ENCODE measurements around the gene FILIP1. TPM values are rescaled to one million over a fixed set of nuclear protein-coding genes. Genes with fewer than 3 reads are reported as not detected.

Gene FILIP1
- total RNA-seq, 5 donors from 2014 or later (not counting 1 experiment from before 2014, with no cell fraction given) = 0.07 to 0.09 TPM; not detected in 3

DNA sequence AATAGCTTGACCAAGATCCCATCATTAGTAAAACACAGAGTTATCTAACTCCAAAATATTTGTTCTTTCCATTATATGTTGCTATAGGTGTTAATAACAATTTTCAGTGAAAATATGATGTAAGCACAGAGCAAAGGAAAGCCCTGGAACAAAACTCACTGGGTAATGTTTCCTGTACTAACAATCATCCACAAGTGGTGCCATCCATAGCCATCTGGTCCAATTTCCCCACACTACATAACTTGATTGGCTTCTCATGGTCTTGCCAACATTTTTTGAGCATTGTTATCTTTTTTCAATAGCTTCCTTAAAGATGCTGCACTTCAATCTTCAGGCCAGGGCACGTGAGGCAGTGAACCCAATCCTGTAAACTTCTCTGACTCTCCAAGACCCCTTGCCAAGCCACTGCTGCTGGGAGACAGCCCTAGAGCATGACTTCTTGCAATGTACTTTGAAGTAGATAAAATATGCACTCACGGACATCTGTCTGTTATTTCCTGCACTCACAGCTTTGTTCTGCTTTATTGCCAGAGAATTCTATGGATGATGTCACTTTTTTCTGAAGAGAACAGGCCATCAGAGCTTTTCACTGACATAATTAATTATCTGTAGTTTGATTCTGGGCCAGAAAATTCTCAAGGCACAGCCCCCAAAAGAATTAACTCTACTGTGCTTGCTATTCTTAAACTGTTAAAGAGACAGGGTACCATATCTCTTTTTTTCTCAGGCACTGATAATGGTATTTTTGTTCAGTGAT, 111.5 kb downstream of the FILIP1 start:
- DNase-seq = no peak
- H3K4me1 ChIP-seq (ENCODE audit: control insufficient read depth in 1 of 2, extremely low read depth in 1 of 2, insufficient read depth in 2 of 2, low read length in 2 of 2) = no peaks in the 10 kb centered on the region
- Mint-ChIP-seq H3K27me3 (peaks cover 0 to 10% of the 10 kb centered on the region in 2 donors), H3K4me1 (no peaks in the 10 kb centered on the region), H3K36me3 (no peaks in the 10 kb centered on the region), H3K4me3 (no peak overlapping the region), H3K9me3 (no peaks in the 10 kb centered on the region), H3K27ac (no peak overlapping the region)
- ATAC-seq (replicated peaks in 1 of 4) = no peak
- H3K36me3 ChIP-seq (ENCODE audit: control insufficient read depth in 2 of 2, extremely low read depth in 1 of 2, insufficient read depth in 1 of 2, low read length in 1 of 2) = no peaks in the 10 kb centered on the region
- no CpG with 5 or more reads among the region's 2 CpGs for WGBS (ENCODE audit: insufficient coverage)
- H3K27me3 ChIP-seq (replicated peaks in 1 of 2; ENCODE audit: control insufficient read depth in 2 of 2, extremely low read depth in 1 of 2, insufficient read depth in 2 of 2, low read length in 1 of 2) = no peaks in the 10 kb centered on the region
- H3K27ac ChIP-seq (ENCODE audit: low read length) = no peak overlapping the region
- ChIA-PET POLR2A (interaction anchor here in 1 of 2 donors (0.6 kb wide), 1 partner anchor 123 kb away, joined by 3 read pairs; no protein-coding TSS in a partner anchor), CTCF (no interaction called here)
- no peaks in the 10 kb centered on the region for H3K9me3 ChIP-seq
- H3K4me3 ChIP-seq (ENCODE audit: control insufficient read depth in 1 of 2, extremely low read depth in 1 of 2, low read length in 1 of 2) = no peak overlapping the region

DNA sequence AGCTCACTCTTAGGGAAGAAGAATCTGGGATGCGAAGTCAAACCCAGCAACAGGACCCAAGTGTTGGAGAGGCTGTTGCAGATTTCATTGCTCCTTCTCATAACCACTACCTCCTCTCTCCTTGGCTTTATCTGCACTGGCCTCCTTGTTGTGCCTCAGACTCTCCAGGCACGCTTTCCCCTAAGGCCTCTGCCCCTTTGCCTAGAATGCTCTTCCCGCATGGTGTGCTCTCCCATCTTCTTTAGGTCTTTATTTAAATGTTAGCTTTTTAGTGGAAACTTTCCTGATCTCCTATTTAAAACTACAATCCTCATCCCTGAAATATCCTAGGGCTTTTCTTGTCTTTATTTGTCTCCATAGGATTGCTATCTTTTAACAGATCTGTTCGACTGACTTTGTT, 114.1 kb downstream of the FILIP1 start:
- no peaks in the 10 kb centered on the region for H3K9me3 ChIP-seq
- H3K36me3 ChIP-seq (ENCODE audit: control insufficient read depth in 2 of 2, extremely low read depth in 1 of 2, insufficient read depth in 1 of 2, low read length in 1 of 2) = no peaks in the 10 kb centered on the region
- no peaks in the 10 kb centered on the region for H3K27me3 ChIP-seq (replicated peaks in 1 of 2; ENCODE audit: control insufficient read depth in 2 of 2, extremely low read depth in 1 of 2, insufficient read depth in 2 of 2, low read length in 1 of 2)
- no CpG with 5 or more reads among the region's 4 CpGs for WGBS (ENCODE audit: insufficient coverage)
- ChIA-PET POLR2A (no interaction called here), CTCF (no interaction called here)
- H3K9me3 Mint-ChIP-seq = no peaks in the 10 kb centered on the region
- H3K4me1 ChIP-seq (ENCODE audit: control insufficient read depth in 1 of 2, extremely low read depth in 1 of 2, insufficient read depth in 2 of 2, low read length in 2 of 2) = no peaks in the 10 kb centered on the region
- no peak overlapping the region for H3K27ac ChIP-seq (ENCODE audit: low read length)
- DNase-seq (no peak), ATAC-seq (replicated peaks in 1 of 4) (no peak)
- no peak overlapping the region for H3K4me3 Mint-ChIP-seq
- H3K27ac Mint-ChIP-seq = no peak overlapping the region
- H3K4me1 Mint-ChIP-seq = no peaks in the 10 kb centered on the region
- H3K36me3 Mint-ChIP-seq = no peaks in the 10 kb centered on the region
- peaks cover 2 to 10% of the 10 kb centered on the region in 2 donors for H3K27me3 Mint-ChIP-seq
- no peak overlapping the region for H3K4me3 ChIP-seq (ENCODE audit: control insufficient read depth in 1 of 2, extremely low read depth in 1 of 2, low read length in 1 of 2)

DNA sequence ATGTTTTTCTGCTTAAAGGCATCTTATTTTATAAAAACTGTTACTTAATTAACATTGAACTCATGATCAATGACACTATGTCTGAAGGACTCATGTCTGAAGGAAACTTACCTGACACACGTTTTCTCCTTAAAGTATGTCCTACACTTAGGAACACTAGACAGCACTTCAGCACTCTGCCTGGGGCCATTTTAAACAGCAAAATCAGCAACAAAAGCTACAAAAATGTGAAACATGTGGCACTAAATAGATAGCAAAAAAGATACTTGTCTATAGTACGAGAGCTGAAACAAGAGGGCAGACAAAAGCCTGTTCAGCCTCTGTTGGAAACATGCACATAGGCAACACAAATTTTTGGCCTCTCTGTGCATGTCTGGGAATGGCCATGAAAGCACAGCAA, 115.5 kb downstream of the FILIP1 start:
- ChIA-PET CTCF (no interaction called here), POLR2A (no interaction called here)
- Mint-ChIP-seq H3K4me3 (no peak overlapping the region), H3K4me1 (no peaks in the 10 kb centered on the region), H3K36me3 (no peaks in the 10 kb centered on the region), H3K9me3 (peaks cover 0 to under 1% (median 0%) of the 10 kb centered on the region in 3 donors), H3K27me3 (peaks cover 2 to 3% of the 10 kb centered on the region in 2 donors), H3K27ac (no peak overlapping the region)
- Histone ChIP-seq H3K36me3 (ENCODE audit: control insufficient read depth in 2 of 2, extremely low read depth in 1 of 2, insufficient read depth in 1 of 2, low read length in 1 of 2) (no peaks in the 10 kb centered on the region), H3K27me3 (replicated peaks in 1 of 2; ENCODE audit: control insufficient read depth in 2 of 2, extremely low read depth in 1 of 2, insufficient read depth in 2 of 2, low read length in 1 of 2) (no peaks in the 10 kb centered on the region), H3K27ac (ENCODE audit: low read length) (no peak overlapping the region), H3K9me3 (no peaks in the 10 kb centered on the region), H3K4me3 (ENCODE audit: control insufficient read depth in 1 of 2, extremely low read depth in 1 of 2, low read length in 1 of 2) (no peak overlapping the region), H3K4me1 (ENCODE audit: control insufficient read depth in 1 of 2, extremely low read depth in 1 of 2, insufficient read depth in 2 of 2, low read length in 2 of 2) (no peaks in the 10 kb centered on the region)
- ATAC-seq (replicated peaks in 1 of 4) = no peak
- 100% methylated on average over 1 of the region's 2 CpGs for WGBS (ENCODE audit: insufficient coverage)
- no peak for DNase-seq

DNA sequence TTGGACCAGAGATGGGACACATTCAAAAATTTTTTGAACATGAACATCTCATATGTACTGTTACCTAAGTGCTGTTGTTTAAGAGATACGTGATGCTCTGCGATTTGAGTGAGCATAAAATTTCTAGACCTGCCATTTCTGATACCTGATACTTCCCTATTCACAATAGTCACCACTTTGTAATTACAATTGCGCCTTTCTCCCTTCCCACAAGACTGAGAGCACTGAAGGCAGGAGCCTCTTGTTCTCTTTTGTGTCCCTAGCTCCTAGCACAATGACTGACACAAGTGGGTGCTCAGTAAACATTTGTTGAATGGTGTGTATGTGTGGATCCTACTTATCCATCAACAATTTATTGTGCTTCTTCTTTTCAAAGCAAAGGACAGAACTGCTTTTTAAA, 116.2 kb downstream of the FILIP1 start:
- ATAC-seq (replicated peaks in 1 of 4) (no peak), DNase-seq (no peak)
- Histone ChIP-seq H3K4me3 (ENCODE audit: control insufficient read depth in 1 of 2, extremely low read depth in 1 of 2, low read length in 1 of 2) (no peak overlapping the region), H3K27me3 (replicated peaks in 1 of 2; ENCODE audit: control insufficient read depth in 2 of 2, extremely low read depth in 1 of 2, insufficient read depth in 2 of 2, low read length in 1 of 2) (no peaks in the 10 kb centered on the region), H3K27ac (ENCODE audit: low read length) (no peak overlapping the region), H3K36me3 (ENCODE audit: control insufficient read depth in 2 of 2, extremely low read depth in 1 of 2, insufficient read depth in 1 of 2, low read length in 1 of 2) (no peaks in the 10 kb centered on the region), H3K4me1 (ENCODE audit: control insufficient read depth in 1 of 2, extremely low read depth in 1 of 2, insufficient read depth in 2 of 2, low read length in 2 of 2) (no peaks in the 10 kb centered on the region), H3K9me3 (no peaks in the 10 kb centered on the region)
- H3K27me3 Mint-ChIP-seq = peaks cover 2 to 6% of the 10 kb centered on the region in 2 donors
- no peaks in the 10 kb centered on the region for H3K36me3 Mint-ChIP-seq
- POLR2A ChIA-PET = no interaction called here
- H3K9me3 Mint-ChIP-seq = peaks cover 0 to 5% (median 2%) of the 10 kb centered on the region in 3 donors
- no CpG with 5 or more reads among the region's 3 CpGs for WGBS (ENCODE audit: insufficient coverage)
- H3K4me3 Mint-ChIP-seq = no peak overlapping the region
- H3K27ac Mint-ChIP-seq = no peak overlapping the region
- CTCF ChIA-PET = no interaction called here
- H3K4me1 Mint-ChIP-seq = no peaks in the 10 kb centered on the region

DNA sequence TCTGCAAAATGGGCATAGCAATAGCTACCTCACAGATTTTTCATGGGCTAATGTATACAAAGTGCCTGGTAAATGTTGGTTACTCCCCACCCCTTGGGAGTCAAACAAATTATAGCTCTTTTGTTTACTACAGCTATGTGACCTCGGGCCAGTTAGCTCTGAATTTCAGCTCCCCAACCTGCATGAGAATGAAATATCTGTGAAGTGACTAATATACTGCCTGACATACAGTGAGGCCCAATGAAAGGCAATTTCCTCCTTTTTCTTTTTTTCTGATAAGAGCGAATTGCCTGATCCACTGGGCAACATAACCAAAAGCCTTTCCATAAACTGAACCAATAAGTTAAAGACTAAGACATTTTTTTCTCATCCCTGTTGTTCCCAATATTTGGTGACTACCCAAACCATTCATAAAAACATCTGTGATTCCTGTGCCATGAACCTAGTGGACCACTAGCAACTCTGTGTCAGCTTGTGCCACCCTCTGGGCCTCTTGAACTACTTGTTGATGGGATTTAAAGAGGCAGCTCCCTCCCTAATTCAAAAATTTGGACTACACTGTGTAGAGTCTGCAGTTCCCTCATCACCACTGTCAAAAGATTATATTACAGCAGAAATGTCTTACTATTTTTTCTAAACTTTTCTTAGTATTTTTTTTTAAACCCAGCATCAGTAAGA, 117.1 kb downstream of the FILIP1 start:
- H3K27ac ChIP-seq (ENCODE audit: low read length) = no peak overlapping the region
- DNase-seq (no peak), ATAC-seq (replicated peaks in 1 of 4) (no peak)
- Mint-ChIP-seq H3K36me3 (no peaks in the 10 kb centered on the region), H3K27ac (no peak overlapping the region), H3K27me3 (peaks cover 2 to 6% of the 10 kb centered on the region in 2 donors), H3K9me3 (peaks cover 0 to 7% (median 4%) of the 10 kb centered on the region in 3 donors), H3K4me3 (no peak overlapping the region), H3K4me1 (no peaks in the 10 kb centered on the region)
- H3K4me3 ChIP-seq (ENCODE audit: control insufficient read depth in 1 of 2, extremely low read depth in 1 of 2, low read length in 1 of 2) = no peak overlapping the region
- H3K36me3 ChIP-seq (ENCODE audit: control insufficient read depth in 2 of 2, extremely low read depth in 1 of 2, insufficient read depth in 1 of 2, low read length in 1 of 2) = no peaks in the 10 kb centered on the region
- no peaks in the 10 kb centered on the region for H3K9me3 ChIP-seq
- 83% methylated on average over 1 of the region's 2 CpGs for WGBS (ENCODE audit: insufficient coverage)
- CTCF ChIA-PET = no interaction called here
- POLR2A ChIA-PET = no interaction called here
- H3K27me3 ChIP-seq (replicated peaks in 1 of 2; ENCODE audit: control insufficient read depth in 2 of 2, extremely low read depth in 1 of 2, insufficient read depth in 2 of 2, low read length in 1 of 2) = no peaks in the 10 kb centered on the region
- H3K4me1 ChIP-seq (ENCODE audit: control insufficient read depth in 1 of 2, extremely low read depth in 1 of 2, insufficient read depth in 2 of 2, low read length in 2 of 2) = no peaks in the 10 kb centered on the region

DNA sequence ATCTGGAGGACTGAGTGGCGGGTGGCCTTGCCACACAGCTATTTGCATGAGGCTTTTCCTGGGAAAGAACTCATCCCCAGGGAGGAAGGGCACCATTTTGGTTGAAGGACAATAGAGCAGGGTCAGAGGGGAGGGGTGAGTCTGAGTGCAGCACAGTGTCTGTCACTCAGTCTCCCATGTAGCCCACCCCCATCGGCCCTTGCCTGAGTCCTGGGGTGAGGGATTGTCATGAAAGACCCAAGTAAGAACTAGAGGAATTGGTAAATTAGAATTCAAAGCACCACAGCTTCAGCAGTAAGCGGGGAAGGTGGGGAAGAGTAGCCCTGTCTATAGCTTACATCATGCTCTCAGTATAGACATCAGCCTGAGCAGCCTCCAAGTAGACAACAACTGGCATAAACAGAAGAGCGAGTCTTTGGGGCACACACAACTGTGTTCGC, 118.6 kb downstream of the FILIP1 start:
- H3K27me3 Mint-ChIP-seq = peaks cover 2 to 6% of the 10 kb centered on the region in 2 donors
- CTCF ChIA-PET = no interaction called here
- no peak overlapping the region for H3K27ac ChIP-seq (ENCODE audit: low read length)
- H3K36me3 Mint-ChIP-seq = no peaks in the 10 kb centered on the region
- POLR2A ChIA-PET = no interaction called here
- H3K4me1 Mint-ChIP-seq = no peaks in the 10 kb centered on the region
- peaks cover 0 to 7% (median 4%) of the 10 kb centered on the region in 3 donors for H3K9me3 Mint-ChIP-seq
- no peak overlapping the region for H3K4me3 Mint-ChIP-seq
- DNase-seq (no peak), ATAC-seq (replicated peaks in 1 of 4) (no peak)
- H3K27ac Mint-ChIP-seq = no peak overlapping the region
- WGBS (ENCODE audit: insufficient coverage) = no CpG with 5 or more reads among the region's 5 CpGs
- no peaks in the 10 kb centered on the region for H3K27me3 ChIP-seq (replicated peaks in 1 of 2; ENCODE audit: control insufficient read depth in 2 of 2, extremely low read depth in 1 of 2, insufficient read depth in 2 of 2, low read length in 1 of 2)
- H3K9me3 ChIP-seq = no peaks in the 10 kb centered on the region
- H3K4me1 ChIP-seq (ENCODE audit: control insufficient read depth in 1 of 2, extremely low read depth in 1 of 2, insufficient read depth in 2 of 2, low read length in 2 of 2) = no peaks in the 10 kb centered on the region
- H3K4me3 ChIP-seq (ENCODE audit: control insufficient read depth in 1 of 2, extremely low read depth in 1 of 2, low read length in 1 of 2) = no peak overlapping the region
- no peaks in the 10 kb centered on the region for H3K36me3 ChIP-seq (ENCODE audit: control insufficient read depth in 2 of 2, extremely low read depth in 1 of 2, insufficient read depth in 1 of 2, low read length in 1 of 2)

Data from T-cell (primary cell).